Measurements from ENCODE around the gene CMC4. TPM values are rescaled to one million over a fixed set of nuclear protein-coding genes. Genes with fewer than 3 reads are reported as not detected.

The CMC4 gene
- total and polyA plus RNA-seq, 9 of the 15 experiments (the other 6 are each of a cell fraction or from before 2014, with no cell fraction given), result 3.5 to 16.9 (median 8.2) TPM

GRCh38 chrX:155086202-155086840, 15.4 kb upstream of the CMC4 start (continued):
- TF ChIP-seq CTCFL (IDR thresholded peaks at IDR 0.05; ENCODE audit: borderline replicate concordance, insufficient read depth, low read depth, low read length, poor library complexity, severe bottlenecking) (peak; percentile 19), PCBP1 (IDR thresholded peaks at IDR 0.05; ENCODE audit: low read depth, low read length, poor library complexity, severe bottlenecking) (no peak), ZBTB7A (IDR thresholded peaks at IDR 0.05; ENCODE audit: borderline replicate concordance, control insufficient read depth, low read depth, low read length) (0 out of 2 replicates have a peak, but pooled peaks have one; percentile 18), CBX1 (IDR thresholded peaks at IDR 0.05; ENCODE audit: low read depth) (no peak), SIX5 (IDR thresholded peaks at IDR 0.05; ENCODE audit: borderline replicate concordance in 1 of 2, insufficient read depth in 1 of 2, low read depth in 1 of 2, low read length in 2 of 2) (no peak), RNF219 (CRISPR knock-in tag; IDR thresholded peaks at IDR 0.05) (no peak), KLF1 (tag; IDR thresholded peaks at IDR 0.05) (no peak), KDM2B (CRISPR knock-in tag; IDR thresholded peaks at IDR 0.05) (no peak), ZNF184 (CRISPR knock-in tag; IDR thresholded peaks at IDR 0.05) (no peak), REST (IDR thresholded peaks at IDR 0.05; ENCODE audit: borderline replicate concordance) (peak; percentile 62), REST (CRISPR knock-in tag; IDR thresholded peaks at IDR 0.05; ENCODE audit: low read depth) (no peak)
